ENCODE data around the gene SPAG9.
A peak's percentile ranks its signal among the peaks of the same experiment; 100 is the strongest.
"Not testable (repeated sequence)": the region's sequence is repeated elsewhere in the genome, so short reads cannot be mapped to it uniquely, and the experiment has no call there.

SPAG9 gene

GRCh38 chr17:51133365-51133764, 12.7 kb upstream of the SPAG9 start:
- TF ChIP-seq CTCF (IDR thresholded peaks at IDR 0.05; ENCODE audit: low read depth, low read length, missing control alignments): no peak

GRCh38 chr17:51132964-51133319, 12.3 kb upstream of the SPAG9 start:
- no peak overlapping the region for H3K4me3 ChIP-seq (ENCODE audit: low read depth, low read length)
- no peak for DNase-seq (ENCODE audit: low read depth)
- TF ChIP-seq CTCF (IDR thresholded peaks at IDR 0.05; ENCODE audit: low read depth, low read length, missing control alignments): no peak

More at GRCh38 chr17:51133365-51133764, 12.7 kb upstream of the SPAG9 start:
- no peak overlapping the region for H3K4me3 ChIP-seq (ENCODE audit: low read depth, low read length)
- DNase-seq (ENCODE audit: low read depth): no peak

- no peak for DNase-seq (ENCODE audit: low read depth)
- no peak for TF ChIP-seq CTCF (IDR thresholded peaks at IDR 0.05; ENCODE audit: low read depth, low read length, missing control alignments)
- no peak overlapping the region for H3K4me3 ChIP-seq (ENCODE audit: low read depth, low read length)
These were observed 7.4 kb upstream of the SPAG9 start for GRCh38 chr17:51128076-51128475.

GRCh38 chr17:51124640-51125503, 4.2 kb upstream of the SPAG9 start:
- TF ChIP-seq CTCF (IDR thresholded peaks at IDR 0.05; ENCODE audit: low read depth, low read length, missing control alignments): no peak
- no peak overlapping the region for H3K4me3 ChIP-seq (ENCODE audit: low read depth, low read length)
- no peak for DNase-seq (ENCODE audit: low read depth)

GRCh38 chr17:51122473-51123115, 1.9 kb upstream of the SPAG9 start:
- H3K4me3 ChIP-seq (ENCODE audit: low read depth, low read length); DNase-seq (ENCODE audit: low read depth): not testable (repeated sequence)

GRCh38 chr17:51121620-51122472, 1.2 kb upstream of the SPAG9 start:
- peak overlapping the region; percentile 63 for H3K4me3 ChIP-seq (ENCODE audit: low read depth, low read length)
- no peak for TF ChIP-seq CTCF (IDR thresholded peaks at IDR 0.05; ENCODE audit: low read depth, low read length, missing control alignments)
- peak; percentile 89 for DNase-seq (ENCODE audit: low read depth)

GRCh38 chr17:51120357-51120738, 320 bp downstream of the SPAG9 start:
- no peak for TF ChIP-seq CTCF (IDR thresholded peaks at IDR 0.05; ENCODE audit: low read depth, low read length, missing control alignments)
- H3K4me3 ChIP-seq (ENCODE audit: low read depth, low read length): peak overlapping the region; percentile 75
- no peak for DNase-seq (ENCODE audit: low read depth)

Data from GM12864 (cell line).